Fibroblast of skin of scalp (primary cell): ENCODE results near the gene ADGRL2.

ENCODE experiments used
- DNase-seq: peaks from one replicate; pipeline ENCODE4 v3.0.0-alpha.2; 2013

The ADGRL2 gene

DNA sequence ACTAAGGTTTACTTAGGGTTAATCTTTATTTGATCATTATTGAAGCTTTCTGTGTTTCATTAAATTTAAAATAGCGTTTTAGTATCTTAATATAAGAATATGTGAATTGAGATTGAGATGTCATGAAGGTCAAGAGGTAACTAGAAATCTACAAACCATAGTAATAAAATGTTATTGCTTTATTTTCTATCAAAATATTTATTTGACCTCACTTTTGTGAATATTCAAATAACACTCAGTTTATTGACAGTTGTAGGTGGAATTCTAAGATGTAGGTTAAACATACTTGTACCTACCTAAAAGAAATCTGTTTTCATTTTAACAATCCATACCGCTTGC, 5.7 kb downstream of the ADGRL2 start:
- DNase-seq, result no peak

GRCh38 chr1:81808760-81809159, 8.0 kb downstream of the ADGRL2 start:
- peak; percentile 45 for DNase-seq

GRCh38 chr1:81809808-81810207, 9.1 kb downstream of the ADGRL2 start:
- no peak for DNase-seq

- DNase-seq, result no peak
These were observed 11.1 kb downstream of the ADGRL2 start for GRCh38 chr1:81811757-81812371.

GRCh38 chr1:81812712-81813111, 12.0 kb downstream of the ADGRL2 start:
- peak; percentile 36 for DNase-seq

DNA sequence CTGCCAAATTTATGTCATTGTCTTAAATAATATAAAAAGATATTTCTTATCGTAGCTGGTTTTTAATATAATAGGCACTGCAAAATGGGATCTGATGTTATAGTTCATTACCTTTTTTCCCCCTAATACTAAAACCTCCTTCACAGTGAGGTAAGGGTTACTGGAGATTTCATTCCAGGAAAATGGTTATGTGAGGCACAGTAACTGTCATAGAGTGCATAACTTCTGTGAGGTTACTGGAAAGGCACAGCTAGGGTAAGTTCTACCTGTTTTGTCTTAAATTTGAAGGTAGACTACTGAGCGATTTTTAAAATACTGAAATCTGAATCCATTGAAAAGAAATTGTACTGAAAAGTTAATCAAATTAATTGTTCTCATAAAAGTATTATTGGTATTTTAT, 13.0 kb downstream of the ADGRL2 start:
- no peak for DNase-seq

- no peak for DNase-seq
These were observed 18.9 kb downstream of the ADGRL2 start for GRCh38 chr1:81819613-81820012.

GRCh38 chr1:81820765-81821164, 20.0 kb downstream of the ADGRL2 start:
- no peak for DNase-seq

DNA sequence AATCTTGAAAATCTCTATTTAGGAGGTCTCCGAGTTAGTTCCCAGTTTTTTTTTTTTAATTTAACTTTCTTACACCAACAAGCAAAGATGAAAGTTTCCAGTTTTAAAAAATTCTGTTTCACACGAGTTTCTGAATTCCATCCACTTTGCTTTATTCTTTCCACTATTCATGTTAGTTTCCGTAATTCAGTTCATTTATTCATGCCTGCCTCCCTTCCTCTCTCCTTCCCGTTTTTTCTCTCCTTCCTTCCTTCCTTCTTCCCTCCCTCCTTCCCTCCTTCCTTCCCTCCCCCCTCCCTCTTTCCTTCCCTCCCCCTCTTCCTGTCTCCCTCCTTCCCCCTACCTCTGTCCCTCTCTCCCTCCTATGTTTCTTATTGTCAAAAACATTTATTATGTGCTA, 22.3 kb downstream of the ADGRL2 start:
- no peak for DNase-seq

DNA sequence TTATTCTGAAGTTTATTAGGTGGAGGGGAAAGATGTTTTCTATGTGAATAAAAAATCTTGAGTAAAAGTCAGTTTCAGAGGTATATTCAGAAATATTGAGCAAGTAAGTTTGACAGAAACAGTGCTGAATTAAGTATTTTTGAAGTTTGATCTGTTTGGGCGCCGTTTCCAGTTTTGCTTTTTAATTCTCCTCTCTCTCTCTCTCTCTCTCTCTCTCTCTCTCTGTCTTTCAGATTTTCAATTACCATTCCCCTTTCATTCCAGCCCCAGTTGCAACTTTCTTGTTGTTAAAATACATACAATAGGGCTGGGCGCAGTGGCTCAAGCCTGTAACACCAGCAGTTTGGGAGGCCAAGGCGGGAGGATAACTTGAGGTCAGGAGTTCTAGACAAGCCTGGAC, 24.0 kb downstream of the ADGRL2 start:
- DNase-seq, result no peak

DNA sequence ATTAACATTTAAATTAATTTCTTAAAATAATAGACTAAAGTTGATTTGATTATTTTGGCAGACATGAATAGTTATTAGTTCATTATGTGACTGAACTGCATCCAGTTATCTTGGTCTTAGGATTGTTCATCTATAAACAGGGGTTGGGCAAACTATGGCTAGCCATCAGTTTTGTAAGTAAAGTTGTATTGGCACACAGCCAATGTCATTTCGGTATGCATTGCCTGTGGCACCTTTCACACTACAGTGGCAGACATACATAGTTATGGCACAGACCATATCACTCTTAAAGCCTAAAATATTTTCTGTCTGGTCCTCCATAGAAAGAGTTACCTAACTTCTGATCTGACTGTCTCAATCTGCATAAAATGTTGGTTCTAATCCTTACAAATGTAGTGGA, 27.2 kb downstream of the ADGRL2 start:
- no peak for DNase-seq

GRCh38 chr1:81832573-81832972, 31.8 kb downstream of the ADGRL2 start:
- DNase-seq, result peak; percentile 92

- DNase-seq, result no peak
These were observed 33.0 kb downstream of the ADGRL2 start for GRCh38 chr1:81833722-81834121.

DNA sequence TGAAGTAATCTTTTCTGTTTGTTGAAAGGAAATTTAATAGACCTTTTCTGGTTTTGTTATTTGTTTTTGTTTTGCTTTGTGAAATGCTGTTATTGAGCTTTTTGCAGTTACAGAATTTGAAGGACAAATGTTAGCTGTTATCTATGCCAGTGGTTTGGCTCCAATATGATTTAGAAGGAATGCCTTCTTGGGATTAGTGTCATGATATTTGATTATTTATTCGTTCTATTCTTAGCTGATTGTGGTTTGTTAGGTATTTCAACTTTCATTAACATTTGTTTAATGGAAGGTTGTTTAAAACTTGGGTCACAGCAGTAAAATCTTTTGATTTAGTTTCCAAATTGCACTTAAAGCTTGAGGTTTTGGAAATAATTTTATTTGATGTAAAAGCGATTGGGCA, 33.5 kb downstream of the ADGRL2 start:
- DNase-seq, result peak; percentile 35

DNA sequence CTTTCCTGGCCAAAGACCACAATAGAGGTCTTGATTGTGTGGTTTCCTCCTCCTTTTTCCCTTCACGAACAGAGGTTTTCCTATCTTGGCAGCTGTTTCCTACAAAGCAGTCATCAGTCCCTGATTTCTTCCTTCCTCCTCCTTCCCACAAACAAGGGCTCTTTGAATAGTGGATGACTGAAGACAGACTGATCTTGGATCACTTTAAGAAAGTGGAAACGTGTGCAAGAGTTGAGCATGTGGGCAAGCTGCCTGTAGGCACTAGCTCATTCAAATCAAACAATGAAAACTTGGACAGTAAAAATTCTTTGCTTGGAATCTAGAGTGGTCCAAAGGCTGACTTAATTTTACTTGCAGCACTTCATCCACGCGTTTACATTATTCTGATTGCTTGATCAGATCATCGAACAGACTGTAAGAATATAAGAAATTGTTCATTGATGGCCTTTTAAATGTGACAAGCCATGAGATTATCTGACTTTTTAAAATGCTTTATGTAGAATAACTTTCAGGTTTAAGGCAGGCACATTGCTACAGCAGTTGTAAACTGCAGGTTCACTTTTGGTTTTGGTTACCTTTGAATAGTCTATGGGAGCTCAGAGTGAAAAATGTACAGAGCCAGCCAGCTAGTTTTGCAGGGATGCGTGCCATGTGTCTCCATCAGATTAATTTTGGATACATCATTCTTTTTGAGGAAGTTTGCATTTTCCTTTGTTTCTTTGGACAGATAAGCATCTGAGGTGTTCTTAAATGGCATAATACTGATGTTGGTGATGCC, 34.4 kb downstream of the ADGRL2 start:
- peak; percentile 35 for DNase-seq

GRCh38 chr1:81836007-81836626, 35.4 kb downstream of the ADGRL2 start:
- no peak for DNase-seq

GRCh38 chr1:81838600-81839218, 38.0 kb downstream of the ADGRL2 start:
- no peak for DNase-seq

DNA sequence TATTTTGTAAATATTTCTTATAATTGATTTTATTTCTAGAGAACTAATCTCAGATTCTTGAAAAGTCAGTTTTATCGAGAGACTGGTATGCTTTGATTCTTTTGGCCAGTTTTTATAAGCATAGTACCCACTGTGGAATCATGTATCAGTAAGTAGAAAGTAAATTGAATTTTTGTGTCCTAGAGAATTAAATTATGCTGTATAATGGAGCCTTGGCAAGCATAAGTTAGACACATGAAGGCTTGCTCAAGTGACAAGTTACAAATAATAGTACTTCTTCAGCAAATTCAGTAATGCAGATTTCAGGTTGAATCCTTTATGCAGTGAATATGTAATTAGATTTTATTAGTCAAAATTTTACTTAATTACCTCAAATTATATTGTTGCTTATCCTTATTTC, 40.1 kb downstream of the ADGRL2 start:
- DNase-seq, result no peak

DNA sequence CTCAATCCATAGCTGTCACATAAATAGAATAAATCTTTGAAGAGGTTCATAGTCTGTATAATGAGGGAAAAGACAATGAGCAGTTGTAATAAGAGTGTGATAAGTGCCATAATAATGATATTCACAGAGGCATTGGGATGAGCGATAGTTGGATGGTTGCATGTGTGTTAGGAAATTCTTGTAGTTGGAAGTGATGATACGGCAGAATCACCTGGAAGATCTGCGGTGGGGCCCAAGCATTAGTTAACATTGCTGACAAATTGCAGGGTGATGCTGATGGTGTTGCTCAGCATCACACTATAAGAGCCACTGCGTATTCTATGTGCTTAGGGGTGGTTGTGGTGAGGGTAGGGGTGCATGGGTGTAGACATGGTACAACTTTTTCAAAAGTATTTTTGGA, 41.1 kb downstream of the ADGRL2 start:
- no peak for DNase-seq

GRCh38 chr1:81844477-81844876, 43.7 kb downstream of the ADGRL2 start:
- no peak for DNase-seq

- no peak for DNase-seq
These were observed 45.9 kb downstream of the ADGRL2 start for GRCh38 chr1:81846630-81847029.

DNA sequence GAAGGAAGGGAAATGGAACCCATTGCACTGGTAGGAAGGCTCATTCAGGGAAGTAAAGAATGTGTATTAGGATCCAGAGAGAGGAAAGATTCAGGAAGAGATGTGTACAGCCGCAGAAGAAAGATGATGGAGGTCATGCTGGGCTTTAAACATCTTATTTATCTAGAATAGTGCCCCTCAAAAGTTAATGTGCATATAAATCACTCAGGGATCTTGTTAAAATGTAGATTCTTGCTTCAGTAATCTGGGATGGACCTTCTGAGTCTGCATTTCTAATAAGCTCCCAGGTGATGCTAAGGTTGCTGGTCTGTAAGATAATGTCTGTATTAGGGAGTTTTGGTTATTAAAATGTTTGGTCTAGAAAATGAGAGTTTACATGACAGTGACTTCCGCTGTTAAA, 46.3 kb downstream of the ADGRL2 start:
- no peak for DNase-seq

DNA sequence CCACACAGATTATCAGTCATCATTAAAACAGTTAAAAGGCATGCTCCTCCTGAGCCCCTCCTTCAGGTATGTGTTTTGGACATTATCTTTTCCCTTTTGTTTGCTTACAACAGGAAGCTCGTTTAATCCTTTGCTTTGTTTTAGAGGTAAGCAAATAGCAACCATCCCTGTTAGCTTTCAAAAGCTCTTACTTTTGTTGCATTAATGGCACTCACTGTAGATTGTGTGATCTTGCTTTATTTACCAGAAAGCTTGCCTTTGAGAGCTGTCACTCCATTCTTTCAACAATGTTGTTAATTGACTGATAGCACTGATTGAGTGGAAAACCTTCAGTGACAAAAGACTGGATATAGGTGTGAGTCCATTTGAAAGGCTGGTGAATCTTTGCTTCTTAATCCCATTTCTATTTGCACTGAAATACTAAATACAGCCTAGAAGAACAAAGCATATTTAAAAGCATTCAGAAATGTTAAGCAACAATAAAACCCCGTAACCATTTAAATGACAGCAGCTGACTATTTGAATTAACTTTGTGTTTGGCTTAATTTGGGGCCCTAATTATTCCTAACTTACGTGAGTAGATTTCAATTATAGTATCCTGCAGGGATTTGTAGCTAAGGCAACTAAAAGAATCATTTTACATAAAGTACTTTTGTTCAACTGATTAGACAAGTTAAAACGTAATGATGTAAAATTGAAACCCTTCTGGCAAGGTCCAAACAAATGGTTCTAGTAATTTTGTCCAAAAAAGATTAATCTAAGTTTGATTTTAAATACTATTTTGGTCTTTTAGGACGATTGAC, 48.3 kb downstream of the ADGRL2 start:
- DNase-seq, result no peak
